Gastrocnemius medialis (tissue), 4 donors: ENCODE results near the gene CRYZ. TPM values are rescaled to one million over a fixed set of nuclear protein-coding genes. Genes with fewer than 3 reads are reported as not detected.

ENCODE experiments used
- ATAC-seq, 2 donors: fragments of 150-250 bp; one replicate each; pipeline ENCODE4 v1.9.1; 2016
- DNase-seq, 2 donors: peaks; one replicate each; pipeline ENCODE4 v3.0.0-alpha.2; 2019
- H3K27ac ChIP-seq, 4 donors: fragments of 200-600 bp; sonication (generic); 1 replicate in 1 of 4; 2 replicates in 3 of 4; pipeline ENCODE4 v1.5.1; 2016 to 2018; ENCODE audit warnings: mild to moderate bottlenecking in 2 of 4, moderate library complexity in 1 of 4
- H3K27me3 ChIP-seq, 3 donors: fragments of 200-600 bp; sonication (generic) in 2 of 3; 1 replicate in 1 of 3; 2 replicates in 2 of 3; pipeline versions ENCODE4 v1.5.1 to v1.6.0; 2016 to 2019; ENCODE audit warnings: mild to moderate bottlenecking in 1 of 3, moderate library complexity in 1 of 3
- H3K36me3 ChIP-seq, 2 donors: fragments of 200-600 bp; sonication (generic) in 1 of 2; one replicate each; pipeline ENCODE4 v1.5.1; 2017 to 2018
- H3K4me1 ChIP-seq, 2 donors: fragments of 200-600 bp; sonication (generic) in 1 of 2; one replicate each; pipeline ENCODE4 v1.5.1; 2016 to 2017; ENCODE audit warnings: mild to moderate bottlenecking in 2 of 2
- H3K4me3 ChIP-seq, 4 donors: fragments of 200-600 bp; sonication (generic) in 3 of 4; 1 replicate in 1 of 4; 2 replicates in 3 of 4; pipeline ENCODE4 v1.5.1; 2016 to 2019; ENCODE audit warnings: mild to moderate bottlenecking in 2 of 4
- H3K9me3 ChIP-seq, 3 donors: fragments of 200-600 bp; sonication (generic) in 2 of 3; 1 replicate in 1 of 3; 2 replicates in 2 of 3; pipeline ENCODE4 v1.5.1; 2016 to 2019
- POLR2A ChIP-seq, 2 donors: fragments of 450-650 bp; IDR thresholded peaks; one replicate each; pipeline ENCODE4 v1.6.1; 2017; ENCODE audit warnings: antibody characterized with exemption in 2 of 2, mild to moderate bottlenecking in 2 of 2, moderate library complexity in 2 of 2
- in situ Hi-C, 4 donors: fragments of 200-750 bp; cut with MboI; loops; one replicate each; pipeline versions ENCODE4 v1.15.0 to v1.8.0; 2017; ENCODE audit warnings: low sequenced_read_pairs in 4 of 4
- intact Hi-C: fragments of 100-400 bp; cut with DNase I; formaldehyde crosslinking; loops from one replicate; pipeline ENCODE4 v1.15.1; 2023; ENCODE audit warnings: low total_unique reads
- total RNA-seq, 4 donors: library from RNA; depleted of rRNA; stranded (reverse); fragments of >200 nt; gene quantifications; one replicate each; pipeline versions ENCODE4 v1.1.0 to v1.2.3, GENCODE V29; 2016
- TF ChIP-seq, protein P1 (sequence below), 5 experiments: fragments of 450-650 bp in 3 of 5; fragments of 200-600 bp in 2 of 5; sonication (generic) in 2 of 5; IDR thresholded peaks in 4 of 5; conservative IDR thresholded peaks in 1 of 5; 1 replicate in 4 of 5; 2 replicates in 1 of 5; pipeline ENCODE4 v1.5.1; 2016 to 2019; ENCODE audit warnings: antibody characterized with exemption in 5 of 5, mild to moderate bottlenecking in 3 of 5, moderate library complexity in 3 of 5

The CRYZ gene
- total RNA-seq, 4 donors from 2014 or later = 8.0 to 20.7 (median 11.3) TPM

GRCh38 chr1:74690909-74691308 lies 41.9 kb downstream of the CRYZ start:
- ATAC-seq (no peak), DNase-seq (no peak)
- intact Hi-C loops (no loop called here), in situ Hi-C loops (no loop called here)
- no peaks in the 10 kb centered on the region for H3K4me1 ChIP-seq
- no peaks in the 10 kb centered on the region for H3K36me3 ChIP-seq
- H3K27me3 ChIP-seq = no peaks in the 10 kb centered on the region
- H3K9me3 ChIP-seq = no peaks in the 10 kb centered on the region
- no peak overlapping the region for H3K4me3 ChIP-seq
- no peak overlapping the region for H3K27ac ChIP-seq
- TF ChIP-seq, protein P1, sequence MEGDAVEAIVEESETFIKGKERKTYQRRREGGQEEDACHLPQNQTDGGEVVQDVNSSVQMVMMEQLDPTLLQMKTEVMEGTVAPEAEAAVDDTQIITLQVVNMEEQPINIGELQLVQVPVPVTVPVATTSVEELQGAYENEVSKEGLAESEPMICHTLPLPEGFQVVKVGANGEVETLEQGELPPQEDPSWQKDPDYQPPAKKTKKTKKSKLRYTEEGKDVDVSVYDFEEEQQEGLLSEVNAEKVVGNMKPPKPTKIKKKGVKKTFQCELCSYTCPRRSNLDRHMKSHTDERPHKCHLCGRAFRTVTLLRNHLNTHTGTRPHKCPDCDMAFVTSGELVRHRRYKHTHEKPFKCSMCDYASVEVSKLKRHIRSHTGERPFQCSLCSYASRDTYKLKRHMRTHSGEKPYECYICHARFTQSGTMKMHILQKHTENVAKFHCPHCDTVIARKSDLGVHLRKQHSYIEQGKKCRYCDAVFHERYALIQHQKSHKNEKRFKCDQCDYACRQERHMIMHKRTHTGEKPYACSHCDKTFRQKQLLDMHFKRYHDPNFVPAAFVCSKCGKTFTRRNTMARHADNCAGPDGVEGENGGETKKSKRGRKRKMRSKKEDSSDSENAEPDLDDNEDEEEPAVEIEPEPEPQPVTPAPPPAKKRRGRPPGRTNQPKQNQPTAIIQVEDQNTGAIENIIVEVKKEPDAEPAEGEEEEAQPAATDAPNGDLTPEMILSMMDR (IDR thresholded peaks at IDR 0.05 in 4 of 5, conservative IDR thresholded peaks at IDR 0.05 in 1 of 5) = no peak
- TF ChIP-seq POLR2A (IDR thresholded peaks at IDR 0.05) = no peak

DNA sequence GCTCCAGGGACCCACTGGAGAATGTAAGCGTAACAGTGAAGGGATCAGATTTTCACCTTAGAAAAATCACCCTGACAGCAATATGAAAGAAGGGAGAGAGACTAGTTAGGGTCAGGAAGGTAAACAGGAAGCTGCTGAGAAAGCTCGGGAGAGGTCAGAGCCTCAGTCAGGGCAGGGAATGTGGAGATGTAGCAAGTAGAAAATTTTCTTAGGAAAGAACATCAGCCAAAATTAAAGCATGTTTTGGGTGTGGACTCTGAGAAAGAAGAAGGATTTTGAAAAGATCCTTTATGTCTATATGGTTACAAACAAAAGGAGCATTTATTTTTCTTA lies 42.5 kb downstream of the CRYZ start:
- ATAC-seq = no peak
- intact Hi-C loops = no loop called here
- H3K27ac ChIP-seq = no peak overlapping the region
- no peaks in the 10 kb centered on the region for H3K9me3 ChIP-seq
- in situ Hi-C loops = no loop called here
- H3K4me1 ChIP-seq = no peaks in the 10 kb centered on the region
- no peaks in the 10 kb centered on the region for H3K36me3 ChIP-seq
- no peak overlapping the region for H3K4me3 ChIP-seq
- H3K27me3 ChIP-seq = no peaks in the 10 kb centered on the region
- no peak for DNase-seq
- TF ChIP-seq, protein P1 (IDR thresholded peaks at IDR 0.05 in 4 of 5, conservative IDR thresholded peaks at IDR 0.05 in 1 of 5) = no peak
- no peak for TF ChIP-seq POLR2A (IDR thresholded peaks at IDR 0.05)

GRCh38 chr1:74689621-74690363 lies 43.1 kb downstream of the CRYZ start:
- H3K9me3 ChIP-seq = no peaks in the 10 kb centered on the region
- intact Hi-C loops (no loop called here), in situ Hi-C loops (no loop called here)
- H3K36me3 ChIP-seq = no peaks in the 10 kb centered on the region
- H3K4me3 ChIP-seq = no peak overlapping the region
- no peak for TF ChIP-seq POLR2A (IDR thresholded peaks at IDR 0.05)
- TF ChIP-seq, protein P1 (IDR thresholded peaks at IDR 0.05 in 4 of 5, conservative IDR thresholded peaks at IDR 0.05 in 1 of 5) = peak; percentile 43 to 78 (median 55)
- H3K27ac ChIP-seq = no peak overlapping the region
- H3K4me1 ChIP-seq = no peaks in the 10 kb centered on the region
- no peak for DNase-seq
- no peaks in the 10 kb centered on the region for H3K27me3 ChIP-seq
- peak in 1 of 2 donors; percentile 18 for ATAC-seq

GRCh38 chr1:74686928-74687327 lies 45.9 kb downstream of the CRYZ start:
- intact Hi-C loops = no loop called here
- H3K4me1 ChIP-seq = no peaks in the 10 kb centered on the region
- in situ Hi-C loops = no loop called here

More at GRCh38 chr1:74686928-74687327, 45.9 kb downstream of the CRYZ start:
- H3K9me3 ChIP-seq = no peaks in the 10 kb centered on the region
- no peaks in the 10 kb centered on the region for H3K27me3 ChIP-seq
- H3K36me3 ChIP-seq = no peaks in the 10 kb centered on the region
- ATAC-seq = no peak
- TF ChIP-seq, protein P1 (IDR thresholded peaks at IDR 0.05 in 4 of 5, conservative IDR thresholded peaks at IDR 0.05 in 1 of 5) = no peak
- TF ChIP-seq POLR2A (IDR thresholded peaks at IDR 0.05) = no peak
- DNase-seq = no peak
- no peak overlapping the region for H3K4me3 ChIP-seq
- no peak overlapping the region for H3K27ac ChIP-seq
